UCSD-AML1 (cell line): ENCODE data around the gene PROM2.
A peak's percentile ranks its signal among the peaks of the same experiment; 100 is the strongest.
"Not testable (repeated sequence)": the region's sequence is repeated elsewhere in the genome, so short reads cannot be mapped to it uniquely, and the experiment has no call there.

Source experiments
- DNase-seq: peaks from one replicate; lab custom pipeline; 2025; ENCODE audit not compliant: unreplicated experiment; lab: John Stamatoyannopoulos, UW

PROM2 gene, protein sequence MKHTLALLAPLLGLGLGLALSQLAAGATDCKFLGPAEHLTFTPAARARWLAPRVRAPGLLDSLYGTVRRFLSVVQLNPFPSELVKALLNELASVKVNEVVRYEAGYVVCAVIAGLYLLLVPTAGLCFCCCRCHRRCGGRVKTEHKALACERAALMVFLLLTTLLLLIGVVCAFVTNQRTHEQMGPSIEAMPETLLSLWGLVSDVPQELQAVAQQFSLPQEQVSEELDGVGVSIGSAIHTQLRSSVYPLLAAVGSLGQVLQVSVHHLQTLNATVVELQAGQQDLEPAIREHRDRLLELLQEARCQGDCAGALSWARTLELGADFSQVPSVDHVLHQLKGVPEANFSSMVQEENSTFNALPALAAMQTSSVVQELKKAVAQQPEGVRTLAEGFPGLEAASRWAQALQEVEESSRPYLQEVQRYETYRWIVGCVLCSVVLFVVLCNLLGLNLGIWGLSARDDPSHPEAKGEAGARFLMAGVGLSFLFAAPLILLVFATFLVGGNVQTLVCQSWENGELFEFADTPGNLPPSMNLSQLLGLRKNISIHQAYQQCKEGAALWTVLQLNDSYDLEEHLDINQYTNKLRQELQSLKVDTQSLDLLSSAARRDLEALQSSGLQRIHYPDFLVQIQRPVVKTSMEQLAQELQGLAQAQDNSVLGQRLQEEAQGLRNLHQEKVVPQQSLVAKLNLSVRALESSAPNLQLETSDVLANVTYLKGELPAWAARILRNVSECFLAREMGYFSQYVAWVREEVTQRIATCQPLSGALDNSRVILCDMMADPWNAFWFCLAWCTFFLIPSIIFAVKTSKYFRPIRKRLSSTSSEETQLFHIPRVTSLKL

DNA sequence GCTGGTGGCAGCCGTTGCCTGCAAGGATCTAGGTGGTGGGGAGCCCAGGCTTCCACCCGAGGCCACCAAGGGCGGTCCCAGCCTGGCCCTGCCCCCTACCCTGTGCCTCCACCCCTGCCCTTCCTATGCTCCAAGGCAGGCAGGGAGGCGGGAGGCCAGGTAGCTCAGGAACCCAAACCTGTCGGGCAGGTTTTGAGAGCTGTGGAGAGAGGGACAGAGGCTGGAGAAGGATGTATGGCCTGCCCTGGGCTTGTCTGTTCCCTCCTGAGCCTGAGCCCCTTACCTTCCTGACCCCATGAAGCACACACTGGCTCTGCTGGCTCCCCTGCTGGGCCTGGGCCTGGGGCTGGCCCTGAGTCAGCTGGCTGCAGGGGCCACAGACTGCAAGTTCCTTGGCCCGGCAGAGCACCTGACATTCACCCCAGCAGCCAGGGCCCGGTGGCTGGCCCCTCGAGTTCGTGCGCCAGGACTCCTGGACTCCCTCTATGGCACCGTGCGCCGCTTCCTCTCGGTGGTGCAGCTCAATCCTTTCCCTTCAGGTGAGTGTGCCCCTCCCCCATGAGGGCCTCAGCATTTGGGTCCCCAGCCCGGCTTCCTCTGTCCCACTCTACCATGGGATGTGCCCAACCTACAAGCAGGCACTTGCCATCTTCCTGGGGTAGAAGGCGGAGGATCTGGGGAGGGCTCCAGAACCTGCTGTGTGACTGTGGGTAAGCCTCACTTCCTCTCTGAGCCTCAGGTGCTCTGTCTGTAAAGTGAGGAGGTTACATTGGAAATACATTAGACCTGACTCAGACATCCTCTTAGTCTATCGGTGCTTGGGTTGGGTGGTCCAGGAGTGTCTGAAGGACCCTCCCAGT is at the start of gene PROM2:
Gene PROM2, plus strand, starts transcription at position 159 of the 860 bp plus-strand sequence. Its CDS starts 137 bp downstream, at position 296.
- DNase-seq: no peak

DNA sequence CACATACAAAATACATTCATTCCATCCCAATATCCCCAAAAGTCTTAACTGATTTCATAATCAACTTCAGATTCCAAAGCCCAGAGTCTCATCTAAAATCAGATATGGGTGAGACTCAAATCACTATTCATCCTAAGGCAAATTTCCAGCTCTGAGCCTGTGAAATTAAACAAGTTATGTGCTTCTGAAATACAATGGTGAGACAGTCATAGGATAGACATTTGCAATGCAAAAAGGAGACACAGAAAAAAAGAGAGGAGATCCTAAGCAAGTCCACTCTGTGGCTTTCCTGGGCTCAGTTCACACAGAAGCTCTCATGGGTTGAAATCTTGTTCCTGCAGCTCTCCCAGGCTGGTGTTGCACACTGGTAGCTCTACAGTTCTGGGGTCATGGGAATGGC is 48.6 kb upstream of the PROM2 start:
- DNase-seq: no peak

DNA sequence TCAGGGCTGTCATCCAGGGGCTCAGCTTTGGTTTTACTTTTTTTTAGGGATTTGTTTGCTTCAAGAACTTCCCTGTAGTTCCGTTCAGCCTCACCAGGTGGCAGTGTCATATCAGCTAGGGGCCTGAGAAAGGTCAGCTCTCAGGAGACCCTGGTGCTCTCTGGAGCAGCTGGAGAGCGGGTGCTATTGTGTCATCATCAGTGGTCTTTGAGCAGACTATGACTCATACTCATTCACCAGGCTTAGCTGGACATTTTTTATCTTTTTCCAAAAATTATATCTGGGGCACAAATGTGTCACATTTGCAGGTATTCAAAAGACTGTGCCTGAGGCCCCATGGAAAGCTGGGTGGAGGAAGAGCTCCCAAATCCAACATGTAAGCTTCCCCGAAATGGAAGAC is 42.5 kb upstream of the PROM2 start:
- DNase-seq: peak; percentile 42

DNA sequence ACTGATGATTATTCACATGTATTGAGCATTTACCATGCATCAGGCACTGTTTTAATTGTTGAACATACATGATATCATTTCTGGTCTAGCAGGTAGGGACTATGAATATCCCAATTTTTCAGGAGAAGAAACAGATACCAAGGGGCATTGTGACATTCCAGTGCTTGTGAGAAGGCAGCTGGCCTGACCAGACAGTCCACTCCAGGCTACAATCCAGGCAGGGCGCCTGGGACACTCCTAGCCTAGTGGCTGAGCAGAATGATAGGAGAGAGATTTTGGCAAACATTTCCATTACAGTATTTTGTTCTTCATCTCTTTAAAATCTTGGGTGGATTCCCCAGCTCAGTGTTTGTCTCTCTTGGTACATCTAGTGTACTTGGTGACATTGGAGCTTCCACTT is 42.0 kb upstream of the PROM2 start:
- no peak for DNase-seq

DNA sequence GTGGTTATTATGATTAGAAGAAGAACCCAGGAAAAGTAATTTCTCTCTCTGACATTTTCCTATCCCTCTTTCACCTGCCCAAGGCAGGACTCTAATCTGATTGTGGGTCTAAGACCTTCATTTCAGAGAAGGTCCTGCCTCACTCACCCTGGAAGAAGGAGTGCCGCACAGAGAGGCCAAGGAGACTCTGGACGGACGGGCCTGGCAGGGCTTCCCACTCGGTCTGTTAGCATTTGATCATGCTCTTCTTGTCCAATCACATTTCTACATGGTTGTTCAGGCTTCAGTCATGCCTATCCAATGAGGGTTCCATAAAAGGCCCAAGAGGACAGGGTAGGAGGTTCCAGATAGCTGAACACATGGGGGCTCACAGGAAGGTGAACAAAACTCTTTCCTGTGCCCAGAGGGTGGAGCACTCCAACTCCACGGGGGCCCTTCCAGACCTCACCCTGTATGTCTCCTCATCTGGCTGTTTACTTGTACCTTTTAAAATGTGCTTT is 39.9 kb upstream of the PROM2 start:
- DNase-seq: no peak

DNA sequence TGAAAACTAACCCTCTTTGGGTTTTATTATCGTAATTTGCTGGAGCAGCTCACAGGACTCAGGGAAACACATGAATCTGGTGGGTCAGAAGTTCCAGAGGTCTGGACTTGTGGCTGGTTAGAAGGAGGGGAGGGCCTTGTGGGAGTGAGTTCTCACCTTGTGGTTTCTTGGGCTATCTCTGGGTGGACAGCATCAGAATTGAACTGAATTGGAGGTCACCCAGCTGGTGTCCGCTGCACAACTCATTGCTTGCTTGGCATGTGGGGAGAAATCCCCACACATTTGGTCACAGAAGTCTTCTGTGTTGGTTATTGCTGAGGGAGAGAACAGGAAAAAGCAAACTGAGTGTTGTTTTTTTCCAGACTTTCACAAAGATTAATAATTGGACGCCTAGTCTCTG is 39.4 kb upstream of the PROM2 start:
- DNase-seq: no peak

DNA sequence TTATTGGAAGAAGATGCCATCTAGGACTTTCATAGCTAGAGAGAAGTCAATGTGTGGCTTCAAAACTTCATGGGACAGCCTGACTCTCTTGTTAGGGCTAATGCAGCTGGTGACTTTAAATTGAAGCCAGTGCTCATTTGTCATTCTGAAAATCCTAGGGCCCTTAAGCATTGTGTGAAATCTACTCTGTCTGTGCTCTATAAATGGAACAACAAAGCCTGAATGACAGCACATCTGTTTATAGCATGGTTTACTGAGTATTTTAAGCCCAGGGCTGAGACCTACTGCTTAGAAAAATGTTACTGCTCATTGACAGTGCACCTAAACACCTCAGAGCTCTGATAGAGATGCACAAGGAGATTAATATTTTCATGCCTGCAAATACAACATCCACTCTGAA is 36.1 kb upstream of the PROM2 start:
- DNase-seq: no peak

DNA sequence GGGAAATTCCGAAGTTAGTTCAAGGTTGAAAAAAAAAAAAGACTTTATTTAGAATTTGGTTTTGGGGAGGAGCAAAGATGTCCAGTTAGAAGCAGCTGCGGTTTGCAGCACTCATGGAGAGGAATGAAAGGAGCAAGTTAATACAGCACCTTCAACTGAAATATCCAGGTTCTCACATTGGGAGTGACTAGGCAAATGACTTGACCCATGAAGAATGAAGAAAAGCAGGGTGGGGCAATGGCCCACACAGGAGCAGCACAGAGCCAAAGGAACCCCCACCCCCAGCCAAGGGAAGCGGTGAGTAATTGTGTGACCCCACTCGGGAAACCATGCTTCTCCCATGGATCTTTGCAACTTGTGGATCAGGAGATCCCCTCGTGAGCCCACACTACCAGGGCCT is 34.2 kb upstream of the PROM2 start:
- DNase-seq: no peak

DNA sequence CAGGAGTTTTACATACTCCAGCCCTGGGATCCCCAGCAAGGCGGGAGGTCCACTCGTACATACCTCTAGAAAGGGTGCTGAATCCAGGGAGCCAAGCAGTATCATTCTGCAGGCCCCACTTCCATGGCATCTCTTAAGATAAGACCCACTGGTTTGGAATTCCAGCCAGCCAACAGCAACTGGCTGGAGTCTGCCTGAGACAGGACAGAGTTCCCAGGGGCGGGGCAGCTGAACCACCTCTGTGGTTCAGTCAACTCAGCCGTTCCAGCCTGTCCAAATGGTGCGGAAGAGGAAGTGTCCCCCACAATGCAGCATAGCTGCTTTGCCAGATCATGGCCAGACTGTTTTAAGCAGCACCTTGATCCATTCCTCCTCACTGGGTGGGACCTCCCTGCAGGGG is 33.7 kb upstream of the PROM2 start:
- DNase-seq: no peak

DNA sequence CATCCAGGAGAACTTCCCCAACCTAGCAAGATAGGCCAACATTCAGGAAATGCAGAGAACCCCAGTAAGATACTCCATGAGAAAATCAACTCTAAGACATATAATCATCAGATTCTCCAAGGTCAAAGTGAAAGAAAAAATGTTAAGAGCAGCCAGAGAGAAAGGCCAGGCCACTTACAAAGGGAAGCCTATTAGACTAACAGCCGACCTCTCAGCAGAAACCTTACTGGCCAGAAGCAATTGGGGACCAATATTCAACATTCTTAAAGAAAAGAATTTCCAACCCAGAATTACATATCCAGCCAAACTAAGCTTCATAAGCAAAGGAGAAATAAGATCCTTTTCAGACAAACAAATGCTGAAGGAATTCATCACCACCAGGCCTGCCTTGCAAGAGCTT is 32.2 kb upstream of the PROM2 start:
- DNase-seq: not testable (repeated sequence)

DNA sequence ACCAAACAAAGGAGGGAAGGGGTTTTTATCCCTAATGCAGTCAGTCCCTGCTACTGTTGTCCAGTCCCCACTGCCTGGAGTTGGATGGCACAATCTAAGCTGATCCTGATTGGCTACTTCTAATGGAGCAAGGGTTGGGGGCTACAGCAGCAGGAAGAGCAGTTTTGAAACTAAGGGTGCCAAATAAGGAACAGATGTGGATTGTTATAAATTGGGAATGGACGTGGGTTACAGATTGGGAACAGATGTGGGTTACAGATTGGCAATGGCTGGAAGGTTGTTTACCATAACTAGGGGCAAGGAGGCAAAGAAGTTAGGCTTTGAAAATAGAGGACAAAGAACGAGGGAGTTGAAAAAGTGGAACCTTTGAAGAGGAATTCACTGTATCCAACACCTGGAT is 16.0 kb upstream of the PROM2 start:
- no peak for DNase-seq

DNA sequence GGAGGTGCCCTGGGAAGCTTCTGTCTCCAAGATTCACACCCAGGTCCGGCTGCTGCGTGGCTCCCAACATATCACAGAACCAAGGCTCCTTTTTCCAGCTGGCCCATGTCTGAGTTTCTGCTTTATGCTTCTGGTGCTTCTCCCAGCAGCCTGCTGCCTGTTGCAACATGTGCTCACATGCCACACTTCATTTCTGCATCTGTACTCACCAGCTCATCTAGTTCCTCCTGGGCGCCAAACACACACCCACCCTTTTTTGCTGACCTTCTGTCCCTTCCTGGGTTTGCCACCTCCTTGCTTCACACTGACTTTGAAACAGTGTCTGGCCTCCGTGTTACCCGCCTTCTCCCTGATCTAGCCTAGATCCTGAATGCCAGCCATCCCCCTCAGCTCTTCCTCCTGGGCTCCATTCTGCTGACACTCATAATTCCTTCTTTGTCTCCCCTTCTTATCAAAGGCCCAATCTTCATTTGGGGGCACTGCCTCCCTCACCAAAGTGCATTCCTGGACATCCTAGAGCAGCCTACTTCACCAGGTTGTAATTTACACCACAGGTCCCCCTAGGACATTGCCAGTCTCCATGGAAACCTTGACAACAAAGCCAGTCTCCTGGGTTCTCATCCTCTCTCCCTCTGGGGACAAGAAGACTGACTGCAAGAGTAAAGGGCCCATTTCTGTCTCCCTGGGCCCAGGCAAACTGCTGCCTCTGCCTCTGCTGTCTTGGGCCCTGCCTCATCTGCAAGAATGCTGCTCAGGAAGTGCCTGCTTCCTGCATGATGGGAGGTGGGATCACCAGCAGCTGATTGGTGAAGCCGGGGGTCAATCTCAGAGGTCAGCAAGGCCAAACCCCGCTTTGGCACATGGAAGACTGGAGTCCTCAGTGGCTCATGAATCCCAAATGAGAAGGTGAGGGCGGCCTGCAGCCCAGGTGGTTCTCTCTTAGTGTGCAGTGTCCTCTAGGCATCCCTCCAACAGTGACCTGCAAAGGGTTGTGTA is 13.9 kb upstream of the PROM2 start:
- DNase-seq: no peak

DNA sequence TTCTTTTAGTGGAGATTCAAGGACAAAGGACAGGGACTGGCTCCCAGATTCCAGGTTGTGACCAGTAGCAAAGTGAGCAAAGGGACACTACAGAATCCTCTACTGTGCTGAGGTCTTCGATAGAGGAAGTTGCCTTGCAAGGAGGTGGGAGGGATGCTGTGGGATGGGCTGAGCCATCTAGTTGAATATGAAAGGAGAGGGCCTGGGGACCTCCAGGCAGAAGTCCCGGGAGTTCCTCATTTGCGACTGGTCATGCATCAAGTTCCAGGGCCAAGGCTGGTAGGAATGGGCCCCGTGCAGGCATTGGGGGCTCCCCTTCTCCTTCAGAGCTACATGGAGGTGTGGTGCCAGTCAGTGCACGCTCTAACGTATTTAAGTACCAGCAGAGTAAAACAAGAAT is 12.6 kb upstream of the PROM2 start:
- DNase-seq: no peak

DNA sequence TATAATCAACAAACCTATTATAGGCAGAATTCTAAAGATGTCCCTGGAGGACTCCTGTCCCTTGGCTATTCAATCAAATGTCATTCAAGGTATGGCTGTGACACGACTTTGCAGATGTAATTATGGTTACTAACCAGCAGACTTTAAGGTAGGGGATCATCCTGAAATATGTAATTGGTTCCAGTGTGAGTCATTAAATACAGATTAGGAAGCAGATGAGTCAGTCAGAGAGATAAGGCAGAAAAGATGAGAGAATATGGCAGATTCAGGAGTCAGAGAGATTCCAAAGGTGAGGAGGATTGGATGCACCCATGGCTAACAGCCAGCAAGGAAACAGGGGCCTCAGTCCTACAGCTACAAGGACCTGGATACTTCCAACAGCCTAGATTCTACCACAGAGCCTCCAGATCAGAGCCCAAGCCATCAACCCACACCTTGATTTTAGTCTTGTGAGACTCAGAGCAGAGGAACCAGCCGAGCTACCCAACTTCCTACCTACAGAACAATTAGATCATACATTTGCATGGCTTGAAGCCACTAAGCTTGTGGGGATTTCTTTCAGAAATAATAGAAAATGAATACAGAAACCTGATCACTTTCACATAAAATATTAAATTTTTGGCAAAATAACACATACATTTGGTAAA is 11.2 kb upstream of the PROM2 start:
- no peak for DNase-seq

DNA sequence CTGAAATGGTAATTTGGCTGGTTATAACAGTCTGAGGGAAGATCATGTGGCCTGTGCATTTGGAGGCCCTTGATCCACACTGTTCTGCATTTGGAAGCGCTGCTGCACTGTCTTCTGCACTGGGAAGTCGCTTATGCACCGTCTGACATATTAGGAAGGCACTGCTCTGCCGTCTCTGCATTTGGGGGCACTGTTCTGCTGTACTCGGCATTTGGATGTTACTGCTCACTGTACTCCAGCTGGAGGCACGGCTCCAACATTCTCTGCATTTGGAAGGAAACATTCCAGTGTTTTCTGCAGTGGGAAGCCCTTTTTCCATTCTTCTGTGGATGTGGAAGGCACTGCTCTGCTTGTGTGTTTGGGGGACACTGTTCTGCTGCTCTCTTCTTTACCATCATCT is 9.6 kb upstream of the PROM2 start:
- no peak for DNase-seq

DNA sequence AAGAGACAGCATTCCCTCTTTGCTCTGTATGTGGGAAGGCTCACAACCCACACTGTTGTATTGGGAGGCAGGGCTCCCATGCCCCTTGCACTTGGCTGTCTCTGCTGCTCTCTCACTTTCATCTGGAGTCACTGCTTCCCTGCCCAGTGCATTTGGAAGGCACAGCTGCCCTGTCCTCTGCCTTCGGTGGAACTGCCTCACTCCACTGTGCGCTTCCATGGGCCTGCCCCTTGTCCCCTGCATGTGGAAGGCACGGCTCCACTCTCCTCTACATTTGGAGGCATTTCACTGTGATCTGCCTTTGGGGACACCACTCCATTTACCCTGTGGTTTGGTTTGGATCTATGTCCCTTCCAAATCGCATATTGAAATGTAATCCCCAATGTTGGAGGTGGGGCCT is 9.1 kb upstream of the PROM2 start:
- no peak for DNase-seq

DNA sequence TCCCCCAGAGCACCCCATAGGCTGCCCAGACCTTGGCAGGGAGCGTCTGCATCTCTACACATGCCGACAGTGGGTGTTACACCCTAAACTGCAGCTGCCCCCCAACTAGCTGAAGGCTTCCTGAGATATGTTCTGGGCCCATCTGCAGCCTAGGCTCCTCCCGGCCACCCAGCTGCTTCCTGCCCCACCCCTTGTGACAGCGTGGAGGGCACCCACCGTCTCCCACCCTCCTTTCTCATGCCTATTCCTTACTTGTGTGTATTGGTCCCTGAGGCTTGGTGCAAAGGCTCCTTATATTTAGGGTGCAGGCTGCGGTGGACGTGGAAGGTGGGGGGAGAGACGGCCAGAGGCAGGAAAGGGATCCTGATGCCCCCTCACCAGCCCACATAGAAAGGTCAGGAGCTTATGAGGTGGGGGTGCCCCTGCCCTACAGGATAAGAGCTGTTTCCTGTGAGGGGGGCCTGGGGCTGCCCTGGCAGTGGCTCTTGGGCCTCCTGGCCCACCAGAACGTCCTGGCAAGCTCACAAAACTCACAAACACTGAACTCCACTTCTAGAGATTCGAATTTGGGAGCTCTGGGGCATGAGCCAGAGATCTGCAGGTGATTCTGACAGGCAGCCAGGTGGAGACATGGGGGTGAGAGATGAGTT is 7.3 kb upstream of the PROM2 start:
- DNase-seq: no peak

DNA sequence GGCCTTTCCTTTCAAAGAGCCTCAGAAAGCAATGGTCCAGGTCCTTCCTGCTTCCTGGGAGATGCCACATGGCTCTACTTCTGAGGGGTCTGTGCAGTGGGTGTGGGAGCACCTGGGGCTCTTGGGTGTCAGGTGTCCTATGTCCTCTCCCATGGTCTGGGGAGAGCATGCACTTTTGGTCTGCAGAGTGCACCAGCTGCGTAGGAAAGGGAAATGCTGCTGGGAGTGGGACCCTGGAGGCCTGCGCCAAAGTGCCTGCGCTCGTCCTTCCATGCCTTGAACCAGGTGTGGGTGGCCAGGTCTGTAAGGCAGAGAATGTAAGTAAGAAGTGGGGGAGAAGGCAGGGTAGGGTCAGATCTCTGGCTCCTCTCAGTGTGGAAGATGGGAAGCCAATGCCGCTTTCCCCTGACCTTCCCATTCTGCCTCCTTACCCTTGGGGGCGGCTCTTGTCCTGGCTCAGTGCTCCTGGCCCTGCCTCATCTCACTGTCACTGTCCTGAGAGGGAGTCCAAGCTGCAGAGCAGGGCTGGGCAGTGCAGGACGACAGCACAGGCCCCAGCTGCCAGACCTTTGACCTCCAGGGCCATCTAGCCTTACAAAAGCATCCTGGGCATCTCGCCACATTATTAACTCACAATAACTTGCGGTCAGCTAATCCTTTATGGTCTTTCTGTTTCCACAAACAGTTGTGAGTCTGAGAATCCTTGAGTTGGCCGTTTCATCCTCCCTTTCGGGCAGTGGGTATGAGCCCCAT is 6.6 kb upstream of the PROM2 start:
- no peak for DNase-seq
